Esophagus squamous epithelium (tissue), 4 donors: ENCODE results near the gene HBG2.

ENCODE experiments used
- POLR2A ChIP-seq, 4 donors: fragments of 450-650 bp; IDR thresholded peaks; one replicate each; pipeline ENCODE4 v1.6.1; 2017; ENCODE audit warnings: antibody characterized with exemption in 4 of 4, mild to moderate bottlenecking in 4 of 4, moderate library complexity in 3 of 4
- TF ChIP-seq, protein P1 (sequence below), 6 experiments: fragments of 450-650 bp in 4 of 6; fragments of 200-600 bp in 2 of 6; sonication (generic) in 2 of 6; IDR thresholded peaks; one replicate each; pipeline ENCODE4 v1.5.1; 2016 to 2019; ENCODE audit warnings: antibody characterized with exemption in 6 of 6, mild to moderate bottlenecking in 4 of 6, moderate library complexity in 4 of 6

DNA sequence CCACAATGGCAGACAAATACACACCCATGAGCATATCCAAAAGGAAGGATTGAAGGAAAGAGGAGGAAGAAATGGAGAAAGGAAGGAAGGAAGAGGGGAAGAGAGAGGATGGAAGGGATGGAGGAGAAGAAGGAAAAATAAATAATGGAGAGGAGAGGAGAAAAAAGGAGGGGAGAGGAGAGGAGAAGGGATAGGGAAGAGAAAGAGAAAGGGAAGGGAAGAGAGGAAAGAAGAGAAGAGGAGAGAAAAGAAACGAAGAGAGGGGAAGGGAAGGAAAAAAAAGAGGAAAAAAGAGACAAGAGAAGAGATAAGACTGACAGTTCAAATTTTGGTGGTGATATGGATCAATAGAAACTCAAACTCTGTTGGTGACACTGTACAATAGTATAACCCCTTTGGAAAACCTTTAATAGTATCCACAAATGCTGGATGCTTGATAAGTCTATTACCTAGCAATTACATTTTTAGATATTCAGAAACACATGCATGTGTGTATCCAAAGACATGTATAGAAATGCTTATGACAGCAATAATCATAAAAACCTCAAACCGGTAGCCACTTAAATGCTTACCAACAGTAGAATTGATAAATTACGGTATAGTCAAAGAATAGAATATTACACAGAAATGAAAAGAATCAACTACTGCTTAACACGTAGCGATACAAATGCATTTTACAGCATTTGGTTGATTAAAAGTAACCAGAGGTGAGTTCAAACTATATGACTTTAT, 19.1 kb downstream of the HBG2 start:
- TF ChIP-seq, protein P1, sequence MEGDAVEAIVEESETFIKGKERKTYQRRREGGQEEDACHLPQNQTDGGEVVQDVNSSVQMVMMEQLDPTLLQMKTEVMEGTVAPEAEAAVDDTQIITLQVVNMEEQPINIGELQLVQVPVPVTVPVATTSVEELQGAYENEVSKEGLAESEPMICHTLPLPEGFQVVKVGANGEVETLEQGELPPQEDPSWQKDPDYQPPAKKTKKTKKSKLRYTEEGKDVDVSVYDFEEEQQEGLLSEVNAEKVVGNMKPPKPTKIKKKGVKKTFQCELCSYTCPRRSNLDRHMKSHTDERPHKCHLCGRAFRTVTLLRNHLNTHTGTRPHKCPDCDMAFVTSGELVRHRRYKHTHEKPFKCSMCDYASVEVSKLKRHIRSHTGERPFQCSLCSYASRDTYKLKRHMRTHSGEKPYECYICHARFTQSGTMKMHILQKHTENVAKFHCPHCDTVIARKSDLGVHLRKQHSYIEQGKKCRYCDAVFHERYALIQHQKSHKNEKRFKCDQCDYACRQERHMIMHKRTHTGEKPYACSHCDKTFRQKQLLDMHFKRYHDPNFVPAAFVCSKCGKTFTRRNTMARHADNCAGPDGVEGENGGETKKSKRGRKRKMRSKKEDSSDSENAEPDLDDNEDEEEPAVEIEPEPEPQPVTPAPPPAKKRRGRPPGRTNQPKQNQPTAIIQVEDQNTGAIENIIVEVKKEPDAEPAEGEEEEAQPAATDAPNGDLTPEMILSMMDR (IDR thresholded peaks at IDR 0.05): no peak
- TF ChIP-seq POLR2A (IDR thresholded peaks at IDR 0.05): no peak
